ENCODE data around the gene ADCK2. TPM values are rescaled to one million over a fixed set of nuclear protein-coding genes. Genes with fewer than 3 reads are reported as not detected.
"Not testable (repeated sequence)": the region's sequence is repeated elsewhere in the genome, so short reads cannot be mapped to it uniquely, and the experiment has no call there.

Gene ADCK2
- total RNA-seq, 2 donors from 2014 or later = 26.5 to 30.6 TPM

DNA sequence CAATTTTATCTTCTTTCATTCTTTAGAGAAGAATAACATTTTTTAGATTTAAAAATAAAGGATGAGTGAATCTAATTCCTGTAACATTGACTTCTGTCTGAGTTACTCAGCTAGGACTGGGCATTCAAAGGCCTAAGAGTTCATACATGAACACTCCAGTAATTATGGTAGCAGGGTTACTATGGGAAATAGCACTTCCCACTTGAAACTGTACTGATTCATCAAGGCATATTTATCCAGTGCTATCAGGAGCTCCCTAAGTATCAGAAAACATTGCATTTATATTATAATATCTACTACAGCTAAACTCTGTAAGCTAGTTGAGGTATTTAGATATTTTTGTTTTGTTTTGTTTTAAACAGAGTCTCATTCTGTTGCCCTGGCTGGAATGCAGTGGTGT, 65.5 kb downstream of the ADCK2 start:
- intact Hi-C loops (cut with DNase I) = no loop called here
- H3K9me3 ChIP-seq = no peaks in the 10 kb centered on the region
- H3K4me1 ChIP-seq (replicated peaks) = no peaks in the 10 kb centered on the region
- H3K36me3 ChIP-seq = no peaks in the 10 kb centered on the region
- H3K27ac ChIP-seq = no peak overlapping the region
- TF ChIP-seq POLR2A (IDR thresholded peaks at IDR 0.05) = no peak
- TF ChIP-seq, protein P1, sequence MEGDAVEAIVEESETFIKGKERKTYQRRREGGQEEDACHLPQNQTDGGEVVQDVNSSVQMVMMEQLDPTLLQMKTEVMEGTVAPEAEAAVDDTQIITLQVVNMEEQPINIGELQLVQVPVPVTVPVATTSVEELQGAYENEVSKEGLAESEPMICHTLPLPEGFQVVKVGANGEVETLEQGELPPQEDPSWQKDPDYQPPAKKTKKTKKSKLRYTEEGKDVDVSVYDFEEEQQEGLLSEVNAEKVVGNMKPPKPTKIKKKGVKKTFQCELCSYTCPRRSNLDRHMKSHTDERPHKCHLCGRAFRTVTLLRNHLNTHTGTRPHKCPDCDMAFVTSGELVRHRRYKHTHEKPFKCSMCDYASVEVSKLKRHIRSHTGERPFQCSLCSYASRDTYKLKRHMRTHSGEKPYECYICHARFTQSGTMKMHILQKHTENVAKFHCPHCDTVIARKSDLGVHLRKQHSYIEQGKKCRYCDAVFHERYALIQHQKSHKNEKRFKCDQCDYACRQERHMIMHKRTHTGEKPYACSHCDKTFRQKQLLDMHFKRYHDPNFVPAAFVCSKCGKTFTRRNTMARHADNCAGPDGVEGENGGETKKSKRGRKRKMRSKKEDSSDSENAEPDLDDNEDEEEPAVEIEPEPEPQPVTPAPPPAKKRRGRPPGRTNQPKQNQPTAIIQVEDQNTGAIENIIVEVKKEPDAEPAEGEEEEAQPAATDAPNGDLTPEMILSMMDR (IDR thresholded peaks at IDR 0.05) = no peak
- no peak for TF ChIP-seq POLR2AphosphoS5 (IDR thresholded peaks at IDR 0.05)
- DNase-seq (ENCODE audit: low spot score) = no peak
- H3K4me3 ChIP-seq = no peak overlapping the region
- H3K27me3 ChIP-seq (replicated peaks; ENCODE audit: insufficient read depth) = no peaks in the 10 kb centered on the region

- H3K36me3 ChIP-seq; H3K27me3 ChIP-seq (replicated peaks; ENCODE audit: insufficient read depth); H3K4me3 ChIP-seq; H3K9me3 ChIP-seq; intact Hi-C loops (cut with DNase I); DNase-seq (ENCODE audit: low spot score); H3K27ac ChIP-seq; H3K4me1 ChIP-seq (replicated peaks): not testable (repeated sequence)
- WGBS = 100% methylated on average over 2 of the region's 4 CpGs
Measured at GRCh38 chr7:140743255-140743654, 70.5 kb downstream of the ADCK2 start.

- Histone ChIP-seq H3K27me3 (replicated peaks; ENCODE audit: insufficient read depth) (no peaks in the 10 kb centered on the region), H3K36me3 (no peaks in the 10 kb centered on the region), H3K4me3 (no peak overlapping the region), H3K4me1 (replicated peaks) (no peaks in the 10 kb centered on the region), H3K9me3 (no peaks in the 10 kb centered on the region), H3K27ac (no peak overlapping the region)
- WGBS = 69% methylated on average over 2 of the region's 2 CpGs
- TF ChIP-seq POLR2A (IDR thresholded peaks at IDR 0.05) (no peak), POLR2AphosphoS5 (IDR thresholded peaks at IDR 0.05) (no peak)
- TF ChIP-seq, protein P1 (IDR thresholded peaks at IDR 0.05) = no peak
- intact Hi-C loops (cut with DNase I) = no loop called here
- no peak for DNase-seq (ENCODE audit: low spot score)
Measured at GRCh38 chr7:140744005-140744404, 71.3 kb downstream of the ADCK2 start.

Small RNA genes lying within 50 kb of the gene (small RNA-seq; reads per million reads assigned to genes)
- 0 reads per million in 2 donors for gene RN7SL771P

Other genes with a start within 250 kb of the ADCK2 start
- gene MKRN1, start 193.4 kb upstream of the ADCK2 start, total RNA-seq = 100 to 1,000 TPM in 1 of 2 donors, 10 to 100 TPM in 1; 69.0 to 108 TPM
- 1 to 10 TPM; 4.0 to 9.2 TPM for gene DENND2A, start 32.1 kb upstream of the ADCK2 start, total RNA-seq
- 100 to 1,000 TPM; 151 to 333 TPM for gene NDUFB2, start 23.8 kb downstream of the ADCK2 start, total RNA-seq

All from prostate gland (tissue), 2 donors.